Astrocyte (in vitro differentiated cells and primary cell): ENCODE measurements around the gene ITSN1. TPM values are rescaled to one million over a fixed set of nuclear protein-coding genes. Genes with fewer than 3 reads are reported as not detected.

Source experiments
- DNase-seq: peaks from one replicate; pipeline ENCODE4 v3.0.0-alpha.2; 2010; ENCODE audit warnings: low read depth
- FAIRE-seq: peaks from 2 replicates; lab custom pipeline; 2011; peaks lifted over from hg19 to GRCh38; lab: Jason Lieb, UNC
- H2AFZ ChIP-seq: 2 replicates; pipeline ENCODE4 v1.6.0; 2012; ENCODE audit warnings: low read depth, low read length, inconsistent platforms
- H3K27ac ChIP-seq: 2 replicates; pipeline ENCODE4 v1.5.1; 2011; ENCODE audit warnings: low read depth, low read length, inconsistent platforms
- H3K27me3 ChIP-seq: 2 replicates; pipeline ENCODE4 v1.6.0; 2011; ENCODE audit warnings: low read length, inconsistent platforms; ENCODE audit not compliant: insufficient read depth
- H3K36me3 ChIP-seq: 2 replicates; pipeline ENCODE4 v1.5.1; 2011; ENCODE audit warnings: low read length, inconsistent platforms; ENCODE audit not compliant: insufficient read depth
- H3K4me1 ChIP-seq: 2 replicates; pipeline ENCODE4 v1.5.1; 2011; ENCODE audit warnings: low read length, inconsistent platforms; ENCODE audit not compliant: insufficient read depth
- H3K4me2 ChIP-seq: 2 replicates; pipeline ENCODE4 v1.6.0; 2012; ENCODE audit warnings: low read length, inconsistent platforms
- H3K4me3 ChIP-seq: 2 replicates; pipeline ENCODE4 v1.5.1; 2011; ENCODE audit warnings: low read depth, mild to moderate bottlenecking, low read length, inconsistent platforms; ENCODE audit not compliant: insufficient read depth
- H3K79me2 ChIP-seq: 2 replicates; pipeline ENCODE4 v1.6.0; 2012; ENCODE audit warnings: mild to moderate bottlenecking, low read length, inconsistent platforms; ENCODE audit not compliant: insufficient read depth
- H3K9ac ChIP-seq: 2 replicates; pipeline ENCODE4 v1.6.0; 2012; ENCODE audit warnings: mild to moderate bottlenecking, low read length, inconsistent platforms
- H3K9me3 ChIP-seq: 2 replicates; pipeline ENCODE4 v1.5.1; 2012; ENCODE audit warnings: low read depth, mild to moderate bottlenecking, low read length, inconsistent platforms; ENCODE audit not compliant: insufficient read depth
- H4K20me1 ChIP-seq: 2 replicates; pipeline ENCODE4 v1.6.0; 2012; ENCODE audit warnings: low read length, inconsistent platforms; ENCODE audit not compliant: insufficient read depth
- H3K27ac Mint-ChIP-seq: one replicate; pipeline ENCODE4 v1.8.0; 2021; ENCODE audit warnings: mild to moderate bottlenecking, mixed read lengths; ENCODE audit not compliant: unreplicated experiment
- H3K27me3 Mint-ChIP-seq: one replicate; pipeline ENCODE4 v1.8.0; 2021; ENCODE audit warnings: low read depth, mixed read lengths; ENCODE audit not compliant: unreplicated experiment
- H3K36me3 Mint-ChIP-seq: one replicate; pipeline ENCODE4 v1.8.0; 2021; ENCODE audit warnings: low read depth, mixed read lengths; ENCODE audit not compliant: unreplicated experiment
- H3K4me1 Mint-ChIP-seq: one replicate; pipeline ENCODE4 v1.8.0; 2021; ENCODE audit warnings: low read depth, mixed read lengths; ENCODE audit not compliant: unreplicated experiment
- H3K4me3 Mint-ChIP-seq: one replicate; pipeline ENCODE4 v1.8.0; 2021; ENCODE audit warnings: mild to moderate bottlenecking, moderate library complexity, mixed read lengths; ENCODE audit not compliant: unreplicated experiment
- H3K9me3 Mint-ChIP-seq: one replicate; pipeline ENCODE4 v1.8.0; 2021; ENCODE audit warnings: mild to moderate bottlenecking, mixed read lengths; ENCODE audit not compliant: unreplicated experiment
- EZH2 ChIP-seq: IDR thresholded peaks from 2 replicates; pipeline ENCODE4 v1.6.1; 2012; ENCODE audit warnings: mild to moderate bottlenecking, low read length, inconsistent platforms; ENCODE audit not compliant: insufficient read depth
- total RNA-seq: library from RNA; stranded (reverse); gene quantifications from 2 replicates; pipeline ENCODE4 v1.2.1, GENCODE V29; 2021
- TF ChIP-seq, protein P1 (sequence below): IDR thresholded peaks from 2 replicates; pipeline ENCODE4 v1.5.1; 2011; ENCODE audit warnings: low read depth, mild to moderate bottlenecking, inconsistent platforms, low read length, moderate library complexity; ENCODE audit not compliant: insufficient read depth

ITSN1 gene
- total RNA-seq, 1 donor from 2014 or later, result 77.3 TPM

DNA sequence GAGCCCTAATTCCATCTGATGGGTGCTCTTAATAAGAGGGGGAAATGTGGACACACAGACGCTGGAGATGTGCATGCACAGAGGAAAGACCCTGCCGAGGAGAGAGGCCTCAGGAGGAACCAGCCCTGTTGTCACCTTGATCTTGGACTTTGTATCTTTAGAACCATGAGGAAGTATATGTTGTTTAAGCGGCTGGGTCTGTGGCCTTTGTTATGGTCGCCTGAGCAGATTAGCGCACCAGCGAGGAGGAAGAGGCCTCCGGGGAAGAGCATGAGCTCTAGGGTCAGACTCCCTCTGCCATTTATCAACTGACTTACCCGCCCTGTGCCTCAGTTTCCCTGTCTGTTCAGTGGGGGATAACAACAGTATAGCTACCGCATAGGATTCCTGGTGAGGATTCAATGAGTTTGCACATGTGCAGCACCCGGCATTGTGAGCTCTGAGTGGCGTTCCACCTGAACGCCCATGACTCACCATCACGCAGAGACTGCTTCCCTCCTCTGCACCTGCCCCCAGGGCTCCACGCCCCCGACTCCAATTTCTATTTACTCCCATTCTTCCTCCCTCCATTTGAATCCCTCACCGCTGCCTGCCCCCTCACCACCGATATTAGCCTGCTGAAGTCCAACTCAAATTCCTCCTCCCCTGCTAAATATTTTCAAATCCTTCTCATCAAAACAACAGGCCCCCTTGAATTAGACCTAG is 206.1 kb downstream of the ITSN1 start:
- Histone ChIP-seq H4K20me1 (no peaks in the 10 kb centered on the region), H3K27me3 (no peaks in the 10 kb centered on the region), H2AFZ (no peak overlapping the region), H3K27ac (no peak overlapping the region), H3K4me1 (peaks cover 11% of the 10 kb centered on the region), H3K4me2 (no peak overlapping the region), H3K4me3 (no peak overlapping the region), H3K9me3 (no peaks in the 10 kb centered on the region), H3K36me3 (no peaks in the 10 kb centered on the region), H3K9ac (no peak overlapping the region), H3K79me2 (no peaks in the 10 kb centered on the region)
- Mint-ChIP-seq H3K9me3 (peaks cover 2% of the 10 kb centered on the region), H3K27ac (no peak overlapping the region), H3K4me1 (peaks cover 13% of the 10 kb centered on the region), H3K4me3 (no peak overlapping the region), H3K27me3 (peaks cover 3% of the 10 kb centered on the region), H3K36me3 (peaks cover 14% of the 10 kb centered on the region)
- FAIRE-seq (no peak), DNase-seq (no peak)
- TF ChIP-seq, protein P1, sequence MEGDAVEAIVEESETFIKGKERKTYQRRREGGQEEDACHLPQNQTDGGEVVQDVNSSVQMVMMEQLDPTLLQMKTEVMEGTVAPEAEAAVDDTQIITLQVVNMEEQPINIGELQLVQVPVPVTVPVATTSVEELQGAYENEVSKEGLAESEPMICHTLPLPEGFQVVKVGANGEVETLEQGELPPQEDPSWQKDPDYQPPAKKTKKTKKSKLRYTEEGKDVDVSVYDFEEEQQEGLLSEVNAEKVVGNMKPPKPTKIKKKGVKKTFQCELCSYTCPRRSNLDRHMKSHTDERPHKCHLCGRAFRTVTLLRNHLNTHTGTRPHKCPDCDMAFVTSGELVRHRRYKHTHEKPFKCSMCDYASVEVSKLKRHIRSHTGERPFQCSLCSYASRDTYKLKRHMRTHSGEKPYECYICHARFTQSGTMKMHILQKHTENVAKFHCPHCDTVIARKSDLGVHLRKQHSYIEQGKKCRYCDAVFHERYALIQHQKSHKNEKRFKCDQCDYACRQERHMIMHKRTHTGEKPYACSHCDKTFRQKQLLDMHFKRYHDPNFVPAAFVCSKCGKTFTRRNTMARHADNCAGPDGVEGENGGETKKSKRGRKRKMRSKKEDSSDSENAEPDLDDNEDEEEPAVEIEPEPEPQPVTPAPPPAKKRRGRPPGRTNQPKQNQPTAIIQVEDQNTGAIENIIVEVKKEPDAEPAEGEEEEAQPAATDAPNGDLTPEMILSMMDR, result no peak
- TF ChIP-seq EZH2, result no peak

DNA sequence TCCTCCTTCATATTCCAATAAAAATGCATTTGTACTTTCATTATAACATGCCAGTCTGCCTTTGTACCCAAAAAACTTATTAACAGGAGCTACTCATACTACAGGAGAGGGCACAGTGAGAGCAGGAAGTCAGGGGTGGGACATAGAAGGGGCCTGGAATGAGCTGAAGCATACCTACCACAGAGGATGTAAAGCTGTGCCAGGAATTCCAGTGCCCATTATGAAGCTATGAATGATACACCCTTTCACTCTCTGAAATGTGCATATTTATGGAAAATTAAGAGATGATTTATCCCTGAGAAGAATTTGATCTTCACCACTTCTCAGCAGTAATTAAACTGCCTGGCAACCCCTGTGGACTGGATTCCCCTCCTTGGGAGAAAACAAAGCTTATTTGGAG is 207.5 kb downstream of the ITSN1 start:
- Mint-ChIP-seq H3K4me1 (peaks cover 9% of the 10 kb centered on the region), H3K36me3 (peaks cover 11% of the 10 kb centered on the region), H3K4me3 (no peak overlapping the region), H3K27me3 (peaks cover 5% of the 10 kb centered on the region), H3K9me3 (peaks cover 4% of the 10 kb centered on the region), H3K27ac (no peak overlapping the region)
- H2AFZ ChIP-seq, result no peak overlapping the region
- no peaks in the 10 kb centered on the region for H3K79me2 ChIP-seq
- TF ChIP-seq, protein P1, result no peak
- H4K20me1 ChIP-seq, result no peaks in the 10 kb centered on the region
- no peaks in the 10 kb centered on the region for H3K27me3 ChIP-seq
- H3K27ac ChIP-seq, result no peak overlapping the region
- DNase-seq (no peak), FAIRE-seq (no peak)
- H3K4me2 ChIP-seq, result no peak overlapping the region
- H3K4me3 ChIP-seq, result no peak overlapping the region
- H3K36me3 ChIP-seq, result no peaks in the 10 kb centered on the region
- no peak overlapping the region for H3K9ac ChIP-seq
- H3K9me3 ChIP-seq, result no peaks in the 10 kb centered on the region
- H3K4me1 ChIP-seq, result no peaks in the 10 kb centered on the region

DNA sequence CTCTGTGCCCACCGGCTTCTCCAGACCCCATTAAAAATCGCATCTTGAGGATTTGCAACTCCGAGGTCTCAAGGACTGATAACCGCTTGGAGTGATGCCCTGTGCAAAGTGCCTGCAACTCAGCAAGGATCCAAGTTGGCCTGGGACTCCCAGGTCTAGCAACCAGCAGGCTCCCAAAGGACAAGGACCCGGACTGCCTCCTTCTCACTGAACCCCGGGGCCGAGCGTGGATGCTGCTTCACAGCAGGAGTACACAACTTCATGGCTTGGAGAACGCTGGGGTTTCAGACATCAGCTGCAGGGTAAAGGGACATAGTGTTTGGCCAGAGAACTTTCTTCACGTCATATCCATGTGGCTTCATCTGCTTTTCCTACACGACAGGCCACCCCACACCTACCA is 208.1 kb downstream of the ITSN1 start:
- peaks cover 9% of the 10 kb centered on the region for H3K36me3 Mint-ChIP-seq

More for the DNA sequence above, 208.1 kb downstream of the ITSN1 start:
- H3K27me3 ChIP-seq, result no peaks in the 10 kb centered on the region
- no peak overlapping the region for H3K9ac ChIP-seq
- H3K79me2 ChIP-seq, result no peaks in the 10 kb centered on the region
- H3K27me3 Mint-ChIP-seq, result peaks cover 5% of the 10 kb centered on the region
- FAIRE-seq (no peak), DNase-seq (no peak)
- H3K4me1 Mint-ChIP-seq, result peaks cover 9% of the 10 kb centered on the region
- H3K4me3 ChIP-seq, result no peak overlapping the region
- no peak for TF ChIP-seq EZH2
- TF ChIP-seq, protein P1, result no peak
- H3K27ac Mint-ChIP-seq, result no peak overlapping the region
- H2AFZ ChIP-seq, result no peak overlapping the region
- H3K9me3 Mint-ChIP-seq, result peaks cover 4% of the 10 kb centered on the region
- no peaks in the 10 kb centered on the region for H3K36me3 ChIP-seq
- H3K4me3 Mint-ChIP-seq, result no peak overlapping the region
- H3K4me2 ChIP-seq, result no peak overlapping the region
- H3K27ac ChIP-seq, result no peak overlapping the region
- no peaks in the 10 kb centered on the region for H3K4me1 ChIP-seq
- H4K20me1 ChIP-seq, result no peaks in the 10 kb centered on the region
- no peaks in the 10 kb centered on the region for H3K9me3 ChIP-seq
